Ectodermal cell (in vitro differentiated cells): ENCODE data around the gene CLIC6.

Source experiments
- H3K27ac ChIP-seq: 2 replicates; pipeline ENCODE4 v1.7.0; 2013; ENCODE audit warnings: mild to moderate bottlenecking, low read depth, low read length; ENCODE audit not compliant: insufficient read depth, poor library complexity, severe bottlenecking
- H3K27me3 ChIP-seq: 2 replicates; pipeline ENCODE4 v1.7.0; 2013; ENCODE audit warnings: mild to moderate bottlenecking, low read length; ENCODE audit not compliant: insufficient read depth, control insufficient read depth, poor library complexity, severe bottlenecking
- H3K36me3 ChIP-seq: one replicate; pipeline ENCODE4 v1.7.0; 2013; ENCODE audit warnings: low read length; ENCODE audit not compliant: control insufficient read depth, insufficient read depth
- H3K4me1 ChIP-seq: one replicate; pipeline ENCODE4 v1.7.0; 2013; ENCODE audit warnings: low read length; ENCODE audit not compliant: control insufficient read depth, insufficient read depth
- H3K4me3 ChIP-seq: 2 replicates; pipeline ENCODE4 v1.7.0; 2013; ENCODE audit warnings: low read depth, low read length, control low read depth; ENCODE audit not compliant: insufficient read depth
- H3K9me3 ChIP-seq: 2 replicates; pipeline ENCODE4 v1.7.0; 2013; ENCODE audit warnings: mild to moderate bottlenecking, low read length, moderate library complexity; ENCODE audit not compliant: control insufficient read depth
- WGBS, 2 experiments: methylation state at CpG; one replicate each; pipeline ENCODE4 v1.1.7; 2013; ENCODE audit warnings: missing lambda C conversion rate in 2 of 2; 5-methylcytosine and 5-hydroxymethylcytosine counted together

CLIC6 gene

GRCh38 chr21:34722684-34723300 lies 54.0 kb downstream of the CLIC6 start:
- Histone ChIP-seq H3K36me3 (no peaks in the 10 kb centered on the region), H3K4me3 (no peak overlapping the region), H3K27me3 (no peaks in the 10 kb centered on the region), H3K27ac (no peak overlapping the region), H3K4me1 (no peaks in the 10 kb centered on the region), H3K9me3 (no peaks in the 10 kb centered on the region)
- 78 to 80% methylated on average over 7 of the region's 7 CpGs for WGBS, 2 experiments

DNA sequence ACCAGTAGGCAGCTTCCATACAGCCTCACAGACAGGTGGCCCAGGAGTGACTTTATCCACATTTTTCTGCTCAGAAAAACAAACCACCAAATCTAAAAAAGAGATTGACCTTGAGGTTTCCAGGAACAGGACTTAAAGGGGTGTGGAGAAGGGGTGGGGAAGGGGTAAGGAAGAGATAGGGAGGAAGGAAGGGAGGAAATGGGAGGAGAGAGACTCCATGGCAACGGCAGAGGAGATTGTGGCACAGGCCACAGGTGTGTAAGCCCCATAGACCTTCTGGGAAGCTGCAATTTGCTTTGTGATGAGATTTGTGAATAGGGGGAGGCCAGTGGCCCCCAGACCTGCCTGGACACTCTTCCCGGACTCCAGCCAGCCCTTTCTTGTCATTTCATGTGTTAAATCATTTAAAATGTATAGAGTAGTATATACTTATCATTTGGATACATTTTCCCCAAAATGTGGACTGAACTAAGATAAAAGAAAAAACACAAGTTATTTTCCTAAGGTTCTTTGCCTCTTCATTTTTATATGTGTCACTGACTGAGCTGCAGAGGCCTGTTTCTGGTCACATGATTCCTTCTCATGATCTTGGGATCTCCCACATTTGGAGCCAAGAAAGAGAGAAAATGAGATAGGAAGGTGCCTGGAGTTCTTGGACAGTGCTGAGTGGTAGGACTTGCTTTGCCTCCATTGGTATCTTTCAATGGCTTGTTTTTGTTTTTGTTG lies 55.5 kb downstream of the CLIC6 start:
- Histone ChIP-seq H3K27ac (no peak overlapping the region), H3K9me3 (no peaks in the 10 kb centered on the region), H3K36me3 (no peaks in the 10 kb centered on the region), H3K4me3 (no peak overlapping the region), H3K4me1 (peaks cover 3% of the 10 kb centered on the region), H3K27me3 (no peaks in the 10 kb centered on the region)
- 81 to 83% methylated on average over 1 to 2 of the region's 2 CpGs for WGBS, 2 experiments

- Histone ChIP-seq H3K27me3 (no peaks in the 10 kb centered on the region), H3K4me3 (no peak overlapping the region), H3K4me1 (peaks cover 3% of the 10 kb centered on the region), H3K9me3 (no peaks in the 10 kb centered on the region), H3K36me3 (no peaks in the 10 kb centered on the region), H3K27ac (no peak overlapping the region)
- WGBS, 2 experiments = 93 to 94% methylated on average over 4 of the region's 4 CpGs
Measured at GRCh38 chr21:34724857-34725195, 56.0 kb downstream of the CLIC6 start.

DNA sequence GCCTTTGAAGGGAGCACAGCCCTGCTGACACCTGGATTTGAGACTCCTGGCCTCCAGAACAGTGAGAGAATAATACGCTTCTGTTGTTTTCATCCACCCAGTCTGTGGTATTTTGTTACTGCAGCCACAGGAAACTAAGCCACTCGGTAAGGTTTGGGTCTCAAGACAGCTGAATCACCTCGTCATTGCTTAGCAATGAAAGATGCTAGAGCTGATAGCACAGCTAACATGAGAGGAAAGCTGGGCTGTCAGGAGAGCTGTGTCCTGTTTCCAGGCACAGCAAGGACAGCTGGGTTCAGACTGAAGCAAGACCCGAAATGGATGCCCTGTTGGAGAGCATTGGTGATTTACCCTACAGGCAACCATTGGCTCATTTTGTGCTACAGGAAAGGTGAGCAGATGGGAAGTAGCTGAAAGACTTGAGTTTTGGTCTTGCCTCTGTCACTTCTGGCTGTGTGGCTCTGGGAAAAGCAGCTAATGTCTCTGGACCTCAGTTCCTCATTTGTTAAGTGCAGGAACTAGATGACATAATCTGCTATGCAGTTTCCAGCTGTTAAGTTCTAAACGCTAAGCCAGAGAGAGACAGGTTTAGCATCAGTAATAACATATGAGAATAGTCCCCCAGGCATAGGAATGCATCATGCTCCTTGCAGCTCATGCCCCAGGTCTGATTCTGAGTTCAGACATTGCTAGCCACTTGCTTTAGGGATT lies 58.0 kb downstream of the CLIC6 start:
- Histone ChIP-seq H3K27ac (no peak overlapping the region), H3K9me3 (no peaks in the 10 kb centered on the region), H3K36me3 (no peaks in the 10 kb centered on the region), H3K27me3 (no peaks in the 10 kb centered on the region), H3K4me1 (peaks cover 3% of the 10 kb centered on the region), H3K4me3 (no peak overlapping the region)
- WGBS, 2 experiments = 89 to 95% methylated on average over 5 of the region's 5 CpGs

- no peak overlapping the region for H3K4me3 ChIP-seq
- H3K9me3 ChIP-seq = no peaks in the 10 kb centered on the region
- H3K27ac ChIP-seq = no peak overlapping the region
- 88 to 93% methylated on average over 3 of the region's 3 CpGs for WGBS, 2 experiments
- no peaks in the 10 kb centered on the region for H3K36me3 ChIP-seq
- peaks cover 3% of the 10 kb centered on the region for H3K4me1 ChIP-seq
- H3K27me3 ChIP-seq = no peaks in the 10 kb centered on the region
Measured at GRCh38 chr21:34728479-34728878, 59.7 kb downstream of the CLIC6 start.

DNA sequence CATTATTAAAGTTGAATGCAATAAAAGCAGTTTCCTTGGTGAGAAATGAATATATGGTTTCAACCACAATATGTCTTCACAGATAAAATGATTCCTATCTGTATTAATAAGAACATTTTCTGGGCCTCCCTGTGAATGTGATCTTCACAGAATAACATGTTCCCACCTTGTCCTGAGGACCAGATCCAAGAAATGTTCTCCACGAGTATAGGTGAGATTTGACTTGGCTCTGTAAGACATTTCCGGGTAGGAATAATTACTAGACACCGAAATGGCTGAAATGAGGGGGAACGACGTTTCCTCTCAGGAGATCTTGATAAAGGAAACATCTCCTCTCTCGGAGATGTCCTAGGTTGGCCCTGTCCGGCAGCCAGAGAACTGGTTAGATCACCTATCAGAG lies 61.4 kb downstream of the CLIC6 start:
- Histone ChIP-seq H3K36me3 (no peaks in the 10 kb centered on the region), H3K9me3 (no peaks in the 10 kb centered on the region), H3K4me1 (peaks cover 3% of the 10 kb centered on the region), H3K4me3 (no peak overlapping the region), H3K27me3 (no peaks in the 10 kb centered on the region), H3K27ac (no peak overlapping the region)
- 91 to 95% methylated on average over 7 of the region's 7 CpGs for WGBS, 2 experiments

DNA sequence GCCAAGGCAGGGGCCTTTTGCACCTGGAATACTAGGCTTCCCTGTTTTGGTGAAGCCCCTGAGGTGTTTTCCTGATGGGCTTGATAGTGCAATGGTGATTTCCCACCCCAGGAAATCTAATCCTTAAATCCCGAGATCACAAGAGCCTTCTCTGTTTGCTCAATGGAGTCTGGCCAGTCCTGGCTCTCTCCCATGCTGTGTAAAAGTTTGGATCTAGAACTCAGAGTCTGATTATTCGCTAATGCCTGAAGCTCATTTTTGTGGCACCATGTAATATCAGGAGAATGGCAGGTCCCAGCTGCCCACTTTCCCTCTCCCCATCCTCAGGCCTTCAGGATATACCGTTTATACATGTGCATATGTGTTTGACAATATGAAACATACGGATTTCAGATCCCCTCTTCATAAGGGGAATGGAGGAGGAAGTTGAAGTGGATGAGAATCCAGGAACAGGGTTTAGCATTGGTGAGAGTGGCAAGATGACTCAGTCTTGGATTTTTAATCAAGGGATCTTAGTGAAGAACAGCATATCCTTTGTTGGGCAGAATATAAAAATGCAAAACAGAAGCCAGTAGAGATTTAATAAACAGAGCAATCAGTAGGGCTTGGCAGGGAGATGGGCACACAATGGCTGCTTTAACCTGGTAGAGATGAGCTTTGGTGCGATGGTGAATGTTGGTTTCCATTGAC lies 62.1 kb downstream of the CLIC6 start:
- Histone ChIP-seq H3K9me3 (no peaks in the 10 kb centered on the region), H3K4me3 (no peak overlapping the region), H3K4me1 (peaks cover 3% of the 10 kb centered on the region), H3K36me3 (no peaks in the 10 kb centered on the region), H3K27me3 (no peaks in the 10 kb centered on the region), H3K27ac (no peak overlapping the region)
- 91 to 95% methylated on average over 5 of the region's 5 CpGs for WGBS, 2 experiments

GRCh38 chr21:34732388-34732821 lies 63.6 kb downstream of the CLIC6 start:
- 85 to 93% methylated on average over 4 of the region's 4 CpGs for WGBS, 2 experiments
- Histone ChIP-seq H3K4me1 (peaks cover 3% of the 10 kb centered on the region), H3K36me3 (no peaks in the 10 kb centered on the region), H3K27me3 (no peaks in the 10 kb centered on the region), H3K9me3 (no peaks in the 10 kb centered on the region), H3K4me3 (no peak overlapping the region), H3K27ac (no peak overlapping the region)

DNA sequence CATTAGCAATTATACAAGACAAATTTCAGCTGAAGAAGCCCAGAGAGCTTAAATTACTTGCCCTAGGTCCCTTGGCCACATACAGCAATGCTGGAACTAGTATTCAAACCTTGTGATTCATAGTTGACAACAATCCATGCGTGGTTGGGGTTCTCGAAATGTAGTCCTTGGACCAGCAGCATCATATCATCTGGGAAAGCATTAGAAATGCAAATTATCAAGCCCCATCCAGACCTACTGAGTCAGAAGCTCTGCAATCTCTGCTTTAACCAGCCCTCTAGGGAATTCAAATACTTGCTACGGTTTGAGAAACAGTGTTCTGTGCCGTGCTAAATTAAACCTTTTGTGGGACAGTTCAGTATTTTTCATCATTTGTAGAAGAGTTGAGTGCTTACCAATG lies 65.1 kb downstream of the CLIC6 start:
- H3K4me1 ChIP-seq = no peaks in the 10 kb centered on the region
- H3K27me3 ChIP-seq = no peaks in the 10 kb centered on the region
- H3K27ac ChIP-seq = no peak overlapping the region
- no peak overlapping the region for H3K4me3 ChIP-seq
- no peaks in the 10 kb centered on the region for H3K36me3 ChIP-seq
- H3K9me3 ChIP-seq = no peaks in the 10 kb centered on the region
- WGBS, 2 experiments = 89 to 93% methylated on average over 4 of the region's 4 CpGs

DNA sequence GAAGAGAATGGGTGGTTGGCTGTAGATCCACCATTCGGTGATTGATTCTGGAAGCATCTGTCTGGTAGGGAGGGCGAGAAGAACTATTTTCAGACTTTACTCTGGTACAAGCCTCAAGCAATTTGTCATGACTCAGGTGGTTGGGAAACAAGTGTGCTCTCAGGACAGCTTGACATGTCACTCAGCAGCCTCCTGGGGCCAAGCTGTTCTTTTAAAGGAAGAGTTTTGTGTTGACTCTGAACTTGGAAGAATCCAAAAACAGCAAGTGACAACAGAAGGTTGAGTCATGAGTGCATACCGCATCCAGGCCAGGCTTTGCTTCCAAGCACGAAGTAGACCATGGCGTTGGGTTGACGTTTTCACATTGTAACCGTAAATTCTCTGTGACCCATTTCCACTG lies 65.9 kb downstream of the CLIC6 start:
- WGBS, 2 experiments = 97% methylated on average over 7 of the region's 7 CpGs
- Histone ChIP-seq H3K27ac (no peak overlapping the region), H3K4me3 (no peak overlapping the region), H3K27me3 (no peaks in the 10 kb centered on the region), H3K36me3 (no peaks in the 10 kb centered on the region), H3K4me1 (no peaks in the 10 kb centered on the region), H3K9me3 (no peaks in the 10 kb centered on the region)
